Neuron (in vitro differentiated cells): ENCODE data around the gene POGZ.

Experiments used
- H2AFZ ChIP-seq: one replicate; pipeline ENCODE4 v1.6.1; 2013; ENCODE audit warnings: low read depth, mild to moderate bottlenecking, inconsistent platforms, low read length, moderate library complexity
- H3K27me3 ChIP-seq: one replicate; pipeline ENCODE4 v1.6.1; 2013; ENCODE audit warnings: low read length; ENCODE audit not compliant: insufficient read depth
- H3K36me3 ChIP-seq: one replicate; pipeline ENCODE4 v1.6.1; 2013; ENCODE audit warnings: low read length; ENCODE audit not compliant: insufficient read depth
- H3K4me1 ChIP-seq: one replicate; pipeline ENCODE4 v1.6.1; 2013; ENCODE audit warnings: low read length; ENCODE audit not compliant: insufficient read depth
- H3K4me3 ChIP-seq: 2 replicates; pipeline ENCODE4 v1.5.1; 2013; ENCODE audit warnings: mild to moderate bottlenecking, low read length, moderate library complexity
- H3K9me3 ChIP-seq: one replicate; pipeline ENCODE4 v1.6.1; 2013; ENCODE audit warnings: low read length

POGZ gene

DNA sequence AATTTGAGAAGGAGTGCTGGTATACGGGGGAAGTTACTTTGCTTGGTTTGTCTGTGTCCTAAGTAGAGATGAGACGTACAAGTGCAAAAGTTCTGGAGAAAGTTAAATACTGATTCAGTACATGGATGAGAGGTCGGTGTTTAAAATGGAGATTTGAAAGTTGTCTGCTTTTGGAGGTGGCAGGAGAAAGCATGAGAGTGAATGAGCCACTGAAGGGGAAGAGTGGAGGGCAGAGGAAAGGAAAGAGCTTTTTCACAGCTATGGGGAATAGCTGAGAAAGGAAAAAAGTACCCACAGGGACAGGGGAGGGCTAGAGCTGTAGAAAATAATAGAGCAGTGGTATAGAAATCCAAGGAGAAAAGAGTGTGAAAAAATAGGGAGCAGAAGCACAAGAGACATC, 33.7 kb upstream of the POGZ start:
- Histone ChIP-seq H3K4me1 (peaks cover 15% of the 10 kb centered on the region), H3K36me3 (no peaks in the 10 kb centered on the region), H3K9me3 (no peaks in the 10 kb centered on the region), H3K4me3 (no peak overlapping the region), H2AFZ (no peak overlapping the region), H3K27me3 (no peaks in the 10 kb centered on the region)

DNA sequence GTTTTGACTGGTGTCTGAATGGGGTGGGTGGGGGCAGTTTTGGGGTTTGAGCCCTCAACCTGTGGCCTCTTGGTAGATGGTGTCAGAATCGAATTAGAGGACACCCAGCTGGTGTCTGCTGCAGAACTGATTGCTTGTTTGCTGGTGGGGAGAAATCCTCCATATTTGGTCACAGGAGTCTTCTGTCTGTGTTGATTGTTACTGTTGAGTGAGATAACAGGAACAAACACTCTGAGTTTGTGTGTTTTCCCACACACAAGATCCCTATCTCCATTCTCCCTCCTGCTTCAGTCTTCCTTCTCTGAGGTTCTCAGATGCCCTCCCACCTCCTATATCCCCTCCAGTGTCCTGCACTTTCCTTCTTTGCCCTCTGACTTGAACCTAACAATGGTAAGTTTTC, 32.8 kb upstream of the POGZ start:
- Histone ChIP-seq H3K4me3 (no peak overlapping the region), H2AFZ (no peak overlapping the region), H3K27me3 (no peaks in the 10 kb centered on the region), H3K4me1 (peaks cover 15% of the 10 kb centered on the region), H3K9me3 (no peaks in the 10 kb centered on the region), H3K36me3 (no peaks in the 10 kb centered on the region)

GRCh38 chr1:151491641-151492040, 32.3 kb upstream of the POGZ start:
- Histone ChIP-seq H3K27me3 (no peaks in the 10 kb centered on the region), H2AFZ (no peak overlapping the region), H3K36me3 (no peaks in the 10 kb centered on the region), H3K4me1 (peaks cover 15% of the 10 kb centered on the region), H3K9me3 (no peaks in the 10 kb centered on the region), H3K4me3 (no peak overlapping the region)

DNA sequence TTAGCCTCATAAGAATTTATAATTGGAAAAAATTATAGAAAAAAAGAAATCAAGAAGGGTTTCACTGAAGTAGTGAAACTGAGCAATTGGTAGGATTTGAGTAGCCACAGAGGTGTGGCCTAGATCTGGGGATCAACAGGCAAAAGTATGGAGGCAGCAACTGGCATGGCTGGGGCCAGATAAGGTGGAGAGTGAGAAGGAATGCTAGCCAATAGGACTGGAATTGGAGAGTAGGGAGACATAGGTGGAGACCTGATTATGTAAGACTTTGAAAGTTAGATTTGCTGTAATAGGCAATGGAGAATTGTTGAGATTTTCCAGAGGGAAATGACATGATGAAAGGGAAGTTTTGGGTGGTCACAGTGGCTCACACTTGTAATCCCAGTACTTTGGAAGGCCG, 27.3 kb upstream of the POGZ start:
- H3K4me1 ChIP-seq: no peaks in the 10 kb centered on the region
- H3K36me3 ChIP-seq: no peaks in the 10 kb centered on the region
- no peaks in the 10 kb centered on the region for H3K27me3 ChIP-seq
- no peak overlapping the region for H2AFZ ChIP-seq
- H3K9me3 ChIP-seq: no peaks in the 10 kb centered on the region
- H3K4me3 ChIP-seq: no peak overlapping the region

DNA sequence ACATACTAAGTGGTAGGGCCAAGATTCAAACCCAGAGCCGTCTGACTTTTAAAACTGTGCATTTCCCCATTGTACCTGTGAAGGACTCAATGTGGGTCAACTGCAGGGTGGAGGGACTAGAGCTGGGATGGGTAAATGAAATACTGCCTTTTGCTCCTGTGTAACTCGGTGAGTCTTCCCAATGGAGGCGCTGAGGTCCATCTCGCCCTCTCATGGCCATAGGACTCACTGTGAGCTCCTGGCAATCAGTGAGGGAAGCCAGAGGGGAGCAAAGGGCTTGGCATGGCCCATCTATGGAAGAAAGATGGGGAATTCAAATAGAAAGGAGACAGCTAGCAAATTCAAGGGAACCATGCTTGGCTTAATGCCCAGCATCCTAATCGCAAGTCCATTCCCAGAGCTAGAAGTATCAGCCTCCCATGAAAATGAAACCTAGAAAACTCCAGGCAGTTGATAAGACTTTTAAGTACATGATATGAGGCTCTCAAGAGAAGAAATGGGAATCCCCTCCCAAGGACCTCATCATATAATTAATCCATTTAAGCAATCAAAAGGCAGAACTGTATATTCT, 26.5 kb upstream of the POGZ start:
- no peaks in the 10 kb centered on the region for H3K9me3 ChIP-seq
- H3K4me1 ChIP-seq: no peaks in the 10 kb centered on the region
- H2AFZ ChIP-seq: no peak overlapping the region
- no peak overlapping the region for H3K4me3 ChIP-seq
- no peaks in the 10 kb centered on the region for H3K27me3 ChIP-seq
- H3K36me3 ChIP-seq: no peaks in the 10 kb centered on the region

DNA sequence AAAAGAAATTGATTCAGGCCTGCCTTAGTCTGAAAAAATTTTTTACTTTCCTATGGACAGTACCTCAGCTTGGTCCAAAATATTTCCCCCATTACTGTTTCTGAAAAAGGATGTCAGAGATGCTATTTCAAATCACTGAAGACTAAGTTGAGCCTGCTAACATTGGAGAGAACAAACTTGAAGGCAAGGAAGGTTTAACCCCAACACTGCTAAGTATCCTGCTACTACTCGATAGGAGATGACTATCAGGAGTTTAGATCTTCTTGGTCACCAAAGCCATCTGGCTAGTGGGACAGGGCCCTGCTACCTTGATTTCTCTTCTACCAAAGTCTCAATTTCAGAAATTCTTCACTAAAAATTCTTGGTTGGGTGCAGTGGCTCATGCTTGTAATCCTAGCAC, 22.7 kb upstream of the POGZ start:
- Histone ChIP-seq H2AFZ (no peak overlapping the region), H3K27me3 (no peaks in the 10 kb centered on the region), H3K36me3 (no peaks in the 10 kb centered on the region), H3K9me3 (no peaks in the 10 kb centered on the region), H3K4me3 (no peak overlapping the region), H3K4me1 (no peaks in the 10 kb centered on the region)

DNA sequence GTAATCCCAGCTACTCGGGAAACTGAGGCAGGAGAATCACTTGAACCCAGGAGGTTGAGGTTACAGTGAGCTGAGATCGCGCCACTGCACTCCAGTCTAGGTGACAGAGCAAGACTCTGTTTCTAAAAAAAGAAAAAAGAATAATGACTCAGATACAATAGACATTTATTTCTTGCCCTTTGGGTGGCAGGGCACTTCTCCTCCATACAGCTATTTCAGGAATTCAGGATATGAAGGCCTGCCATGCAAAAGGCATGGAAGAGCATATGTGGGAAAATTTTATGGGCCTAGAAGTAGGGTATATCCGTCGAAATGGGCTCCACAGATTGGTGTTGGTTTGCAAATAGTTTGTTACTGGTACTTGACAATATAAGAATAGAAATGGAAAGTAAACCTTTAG, 20.2 kb upstream of the POGZ start:
- H3K9me3 ChIP-seq: no peaks in the 10 kb centered on the region

GRCh38 chr1:151478923-151479322, 19.6 kb upstream of the POGZ start:
- Histone ChIP-seq H3K36me3 (no peaks in the 10 kb centered on the region), H3K9me3 (no peaks in the 10 kb centered on the region), H2AFZ (no peak overlapping the region), H3K27me3 (no peaks in the 10 kb centered on the region), H3K4me3 (no peak overlapping the region), H3K4me1 (peaks cover 4% of the 10 kb centered on the region)

More for the DNA sequence above, 20.2 kb upstream of the POGZ start:
- no peak overlapping the region for H3K4me3 ChIP-seq
- no peaks in the 10 kb centered on the region for H3K36me3 ChIP-seq
- no peaks in the 10 kb centered on the region for H3K27me3 ChIP-seq
- no peak overlapping the region for H2AFZ ChIP-seq
- peaks cover 3% of the 10 kb centered on the region for H3K4me1 ChIP-seq

DNA sequence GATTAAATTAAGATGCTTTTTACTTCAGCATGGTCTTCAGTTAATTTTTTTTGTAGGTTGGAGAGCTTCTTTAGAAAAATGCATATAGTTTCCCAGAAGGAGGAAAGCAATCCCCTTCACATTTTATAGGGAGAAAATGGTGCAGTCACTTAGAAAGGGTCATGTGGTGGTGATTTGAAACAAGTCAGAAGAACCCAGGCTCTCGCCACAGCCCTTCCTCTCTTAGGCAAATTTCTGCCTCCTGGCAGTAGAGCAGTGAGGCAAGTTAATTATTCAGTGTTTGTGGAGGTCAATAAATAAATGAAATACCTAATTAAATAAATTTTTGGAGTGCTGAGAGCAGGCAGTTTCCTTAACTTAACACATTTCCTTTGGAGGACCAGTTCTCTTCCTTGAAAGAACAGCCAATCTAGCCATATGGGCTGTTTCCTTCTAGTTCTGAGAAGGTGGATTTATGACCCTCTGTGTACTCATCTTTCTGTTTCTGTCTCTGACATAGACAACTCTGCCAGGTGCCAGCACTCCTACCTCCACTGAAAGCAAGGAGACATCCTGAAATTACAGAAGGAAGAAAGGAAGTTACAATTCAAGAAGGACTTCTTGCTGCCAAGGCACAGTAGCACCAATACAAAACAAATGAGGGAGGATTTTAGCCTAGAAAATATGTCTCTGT, 19.0 kb upstream of the POGZ start:
- no peaks in the 10 kb centered on the region for H3K9me3 ChIP-seq
- peaks cover 4% of the 10 kb centered on the region for H3K4me1 ChIP-seq
- H3K36me3 ChIP-seq: no peaks in the 10 kb centered on the region
- H3K27me3 ChIP-seq: no peaks in the 10 kb centered on the region
- H3K4me3 ChIP-seq: no peak overlapping the region
- H2AFZ ChIP-seq: no peak overlapping the region

DNA sequence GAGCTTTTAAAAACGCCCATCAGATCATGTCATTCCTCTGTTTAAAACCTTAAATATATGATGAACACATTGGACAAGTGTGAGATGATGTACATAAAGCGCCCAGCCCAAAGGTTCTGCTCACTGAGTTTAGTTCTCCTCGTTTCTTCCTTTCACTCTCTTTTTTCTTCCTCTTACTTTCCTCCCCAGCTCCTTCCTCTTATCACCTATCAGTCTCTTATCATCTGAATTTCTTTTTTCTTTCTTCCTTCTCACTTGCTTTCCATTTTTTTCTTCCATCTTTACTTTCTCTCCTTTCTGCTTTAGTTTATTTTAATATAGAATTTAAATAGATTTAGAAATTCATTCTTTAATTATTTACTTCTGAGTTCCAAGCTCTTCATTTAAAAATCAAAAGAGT, 17.8 kb upstream of the POGZ start:
- no peak overlapping the region for H2AFZ ChIP-seq
- peaks cover 4% of the 10 kb centered on the region for H3K4me1 ChIP-seq
- H3K9me3 ChIP-seq: no peaks in the 10 kb centered on the region
- H3K4me3 ChIP-seq: no peak overlapping the region
- no peaks in the 10 kb centered on the region for H3K36me3 ChIP-seq
- H3K27me3 ChIP-seq: no peaks in the 10 kb centered on the region

- Histone ChIP-seq H3K36me3 (no peaks in the 10 kb centered on the region), H3K9me3 (no peaks in the 10 kb centered on the region), H3K4me3 (no peak overlapping the region), H3K27me3 (no peaks in the 10 kb centered on the region), H2AFZ (no peak overlapping the region), H3K4me1 (peaks cover 4% of the 10 kb centered on the region)
Observed at GRCh38 chr1:151476083-151476482, 16.8 kb upstream of the POGZ start.

GRCh38 chr1:151475175-151475574, 15.9 kb upstream of the POGZ start:
- H3K4me3 ChIP-seq: no peak overlapping the region
- H3K9me3 ChIP-seq: no peaks in the 10 kb centered on the region
- H3K27me3 ChIP-seq: no peaks in the 10 kb centered on the region
- H2AFZ ChIP-seq: peak overlapping the region; percentile 76
- H3K4me1 ChIP-seq: peaks cover 4% of the 10 kb centered on the region
- no peaks in the 10 kb centered on the region for H3K36me3 ChIP-seq

DNA sequence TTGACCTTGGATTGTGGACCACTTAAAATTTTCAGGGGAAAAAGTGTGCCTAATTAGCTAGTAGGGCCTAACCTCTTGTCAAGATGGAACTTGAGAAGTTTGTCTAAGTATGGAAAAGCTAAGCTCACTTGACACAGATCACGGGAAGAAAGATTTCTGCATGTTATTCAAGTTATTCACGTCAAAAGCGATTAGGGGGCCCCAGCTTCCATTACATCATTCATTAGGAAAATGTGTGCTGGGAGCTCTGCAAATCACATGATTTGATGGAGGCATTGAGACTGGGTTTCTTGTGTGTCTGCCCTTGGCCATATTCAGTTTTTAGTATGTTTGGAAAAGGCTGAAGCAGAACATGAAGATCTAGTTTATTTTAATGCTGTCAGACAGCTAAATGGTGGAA, 15.5 kb upstream of the POGZ start:
- Histone ChIP-seq H3K36me3 (no peaks in the 10 kb centered on the region), H3K4me3 (no peak overlapping the region), H3K9me3 (no peaks in the 10 kb centered on the region), H3K4me1 (peaks cover 4% of the 10 kb centered on the region), H2AFZ (peak overlapping the region; percentile 76), H3K27me3 (no peaks in the 10 kb centered on the region)
